GM21717 (cell line): ENCODE data around the gene DIDO1.

Experiments used
- ATAC-seq: cut with Tn5 transposase; IDR thresholded peaks from one replicate; pipeline ENCODE4 v1.9.1; 2021; ENCODE audit warnings: mild to moderate bottlenecking, moderate library complexity; ENCODE audit not compliant: unreplicated experiment

Gene DIDO1

DNA sequence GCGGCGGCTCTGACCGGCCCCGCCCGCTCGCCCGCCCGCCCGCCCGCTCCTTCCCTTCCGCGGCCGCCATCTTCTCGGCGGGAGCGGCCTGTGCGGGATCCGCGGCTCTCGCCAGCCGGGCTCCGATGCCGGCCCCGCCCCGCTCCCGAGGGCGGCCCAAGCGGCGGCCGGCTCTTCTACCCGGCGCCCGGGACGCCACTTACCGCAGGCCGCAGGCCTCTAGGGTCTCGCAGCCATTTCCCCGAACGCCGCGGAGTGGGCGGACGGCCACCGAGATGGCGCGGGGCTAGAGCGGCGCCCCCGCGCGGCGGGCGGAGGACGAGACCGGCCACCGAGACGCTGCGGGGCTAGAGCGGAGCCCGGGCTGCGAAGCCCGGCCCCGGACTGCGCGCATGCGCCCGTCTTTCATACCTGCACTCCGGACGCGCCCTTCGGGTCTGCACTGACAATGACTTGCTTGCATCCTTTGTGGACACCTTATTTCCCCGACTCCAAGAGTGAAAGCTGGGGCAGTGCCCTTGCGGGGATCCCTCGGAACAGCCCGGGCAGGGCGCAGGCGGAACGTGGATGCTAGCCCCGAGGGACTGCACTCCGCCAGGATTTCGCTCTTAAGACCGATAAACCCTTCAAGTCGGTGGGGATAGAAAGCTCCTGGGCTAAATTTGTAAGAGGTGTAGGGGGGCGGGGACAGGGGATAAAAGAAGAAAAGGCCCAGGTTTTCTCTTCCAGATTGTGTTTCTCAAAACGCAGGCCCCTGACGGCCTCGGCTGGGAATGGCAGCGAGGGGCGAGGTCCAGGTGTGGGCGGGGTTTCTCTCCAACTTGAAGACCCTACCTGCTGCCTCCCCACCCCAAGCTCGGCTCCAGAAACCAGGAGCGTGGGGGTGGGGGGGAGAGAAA lies at the start of gene DIDO1:
DIDO1 (minus strand) TSS at position 277 of the 899 bp plus-strand sequence.
- ATAC-seq: peak; percentile 54

DNA sequence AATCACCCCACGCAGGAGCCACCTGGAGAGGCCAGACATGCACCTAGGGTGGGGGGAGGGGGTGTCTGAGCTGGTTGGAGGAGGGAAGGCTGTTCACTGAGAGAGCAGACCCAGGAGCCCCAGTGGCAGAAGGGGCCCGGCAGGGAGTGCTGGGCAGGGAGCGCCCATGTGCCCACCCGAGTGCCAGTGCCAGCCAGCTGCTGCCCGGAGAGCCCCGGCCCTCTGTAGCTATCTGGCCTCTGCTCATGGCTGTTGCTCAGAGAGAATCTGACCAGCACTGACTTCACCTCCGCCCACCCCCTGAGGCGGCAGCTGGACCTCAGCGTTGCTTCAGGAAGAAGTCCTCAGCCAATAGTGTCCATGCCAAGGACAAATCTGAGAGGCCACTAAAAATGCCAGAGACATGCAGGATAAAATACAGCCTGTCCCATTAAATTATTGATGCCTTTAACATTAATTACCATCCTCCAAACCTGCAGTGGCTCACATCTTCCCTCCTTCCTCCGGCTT lies 49.0 kb upstream of the DIDO1 start:
- ATAC-seq: no peak

GRCh38 chr20:62972845-62973745 lies 46.8 kb upstream of the DIDO1 start:
- no peak for ATAC-seq

DNA sequence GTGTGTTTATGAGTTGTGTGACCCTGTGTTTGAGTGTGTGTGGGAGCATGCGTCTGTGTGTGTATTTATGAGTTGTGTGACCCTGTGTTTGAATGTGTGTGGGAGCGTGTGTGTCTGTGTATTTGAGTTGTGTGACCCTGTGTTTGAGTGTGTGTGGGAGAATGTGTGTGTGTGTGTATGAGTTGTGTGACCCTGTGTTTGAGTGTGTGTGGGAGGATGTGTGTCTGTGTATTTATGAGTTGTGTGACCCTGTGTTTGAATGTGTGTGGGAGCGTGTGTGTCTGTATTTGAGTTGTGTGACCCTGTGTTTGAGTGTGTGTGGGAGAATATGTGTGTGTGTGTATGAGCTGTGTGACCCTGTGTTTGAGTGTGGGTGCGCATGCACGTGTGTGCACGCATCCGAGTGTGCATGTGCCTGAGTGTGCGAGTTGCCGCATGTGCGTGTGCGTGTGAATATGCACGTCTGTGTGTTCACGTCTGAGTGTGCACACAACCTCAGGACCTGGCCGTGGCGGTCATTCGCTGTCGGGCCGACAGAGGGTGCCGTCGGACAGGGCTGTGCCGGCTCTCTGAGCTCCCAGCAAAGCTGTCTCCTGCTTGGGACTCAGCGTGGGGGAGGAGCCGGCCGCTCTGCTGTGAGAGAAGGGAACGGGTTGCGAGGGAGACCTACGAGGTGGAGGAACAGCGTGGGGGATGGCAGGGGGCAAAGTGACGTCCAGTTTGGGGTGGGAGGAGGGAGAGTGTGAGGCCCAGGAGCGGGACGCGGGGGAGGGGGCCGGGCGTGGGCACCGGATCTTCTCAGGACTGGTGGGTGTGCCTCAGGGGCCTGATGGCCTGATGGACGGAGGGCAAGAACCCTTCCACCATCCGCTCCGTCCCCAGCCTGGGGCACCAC lies 45.9 kb upstream of the DIDO1 start:
- no peak for ATAC-seq

GRCh38 chr20:62971211-62971949 lies 45.1 kb upstream of the DIDO1 start:
- no peak for ATAC-seq

GRCh38 chr20:62970307-62971210 lies 44.3 kb upstream of the DIDO1 start:
- ATAC-seq: no peak

GRCh38 chr20:62969939-62970306 lies 43.6 kb upstream of the DIDO1 start:
- no peak for ATAC-seq

DNA sequence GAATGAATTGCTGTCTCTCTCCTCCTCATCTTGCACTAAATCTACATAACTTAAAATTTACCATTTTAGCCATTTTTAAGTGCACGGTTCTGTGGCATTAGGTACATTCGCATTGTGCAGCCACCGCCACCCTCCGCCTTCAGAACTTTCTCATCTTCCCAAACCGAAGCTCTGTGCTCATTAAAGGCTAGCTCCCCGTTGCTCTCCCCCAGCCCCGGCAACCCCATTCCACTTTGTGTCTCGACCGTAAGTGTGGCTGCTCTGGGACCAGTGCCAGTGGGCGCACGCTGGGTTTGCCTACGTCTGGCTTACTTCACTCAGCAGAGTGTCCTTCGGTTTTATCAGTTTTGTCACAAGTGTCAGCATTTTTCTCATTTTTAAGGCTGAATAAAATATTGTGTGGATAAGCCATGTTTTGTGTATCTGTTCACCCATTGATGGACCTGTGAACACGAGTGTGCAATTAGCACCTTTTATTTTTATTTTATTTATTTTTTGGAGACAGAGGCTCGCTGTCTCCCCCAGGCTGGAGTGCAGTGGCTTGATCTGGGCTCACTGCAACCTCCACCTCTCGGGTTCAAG lies 43.0 kb upstream of the DIDO1 start:
- ATAC-seq: no peak

GRCh38 chr20:62968378-62969178 lies 42.3 kb upstream of the DIDO1 start:
- no peak for ATAC-seq

DNA sequence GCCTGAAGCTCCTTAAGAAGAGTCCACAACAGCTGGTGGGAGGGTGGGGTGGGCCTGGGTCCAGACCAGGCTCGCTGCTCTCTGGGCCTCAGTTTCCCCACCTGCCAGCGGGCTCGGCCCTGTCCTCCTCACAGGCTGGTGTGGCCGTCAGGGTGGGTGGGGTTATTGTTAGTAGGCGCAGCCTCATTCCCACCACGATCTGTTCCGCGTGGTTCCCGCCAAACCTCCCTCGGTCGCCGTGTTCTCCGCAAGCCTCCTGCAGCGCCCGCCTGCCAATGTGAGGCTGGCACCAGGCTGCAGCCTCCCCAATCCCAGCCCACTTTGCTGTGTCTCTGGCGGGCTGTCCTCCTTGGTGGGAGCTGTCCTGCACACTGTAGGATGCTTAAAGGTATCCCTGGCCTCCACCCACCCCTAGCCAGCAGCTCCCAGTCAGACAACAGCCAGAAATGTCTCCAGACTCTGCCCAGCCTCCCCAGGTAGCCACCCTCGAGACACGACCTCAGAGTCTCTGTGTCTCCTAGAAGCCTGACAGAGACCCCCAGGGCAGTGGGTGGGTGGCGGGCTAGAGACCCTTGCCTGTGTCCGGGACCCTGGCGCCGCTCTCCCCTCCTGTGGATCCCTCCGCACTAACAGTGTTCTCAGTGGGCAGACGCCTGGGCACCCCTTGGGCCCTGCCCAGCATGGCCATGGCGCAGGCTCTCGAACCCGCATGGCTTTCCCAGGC lies 41.5 kb upstream of the DIDO1 start:
- no peak for ATAC-seq

GRCh38 chr20:62967149-62967501 lies 40.8 kb upstream of the DIDO1 start:
- ATAC-seq: no peak

DNA sequence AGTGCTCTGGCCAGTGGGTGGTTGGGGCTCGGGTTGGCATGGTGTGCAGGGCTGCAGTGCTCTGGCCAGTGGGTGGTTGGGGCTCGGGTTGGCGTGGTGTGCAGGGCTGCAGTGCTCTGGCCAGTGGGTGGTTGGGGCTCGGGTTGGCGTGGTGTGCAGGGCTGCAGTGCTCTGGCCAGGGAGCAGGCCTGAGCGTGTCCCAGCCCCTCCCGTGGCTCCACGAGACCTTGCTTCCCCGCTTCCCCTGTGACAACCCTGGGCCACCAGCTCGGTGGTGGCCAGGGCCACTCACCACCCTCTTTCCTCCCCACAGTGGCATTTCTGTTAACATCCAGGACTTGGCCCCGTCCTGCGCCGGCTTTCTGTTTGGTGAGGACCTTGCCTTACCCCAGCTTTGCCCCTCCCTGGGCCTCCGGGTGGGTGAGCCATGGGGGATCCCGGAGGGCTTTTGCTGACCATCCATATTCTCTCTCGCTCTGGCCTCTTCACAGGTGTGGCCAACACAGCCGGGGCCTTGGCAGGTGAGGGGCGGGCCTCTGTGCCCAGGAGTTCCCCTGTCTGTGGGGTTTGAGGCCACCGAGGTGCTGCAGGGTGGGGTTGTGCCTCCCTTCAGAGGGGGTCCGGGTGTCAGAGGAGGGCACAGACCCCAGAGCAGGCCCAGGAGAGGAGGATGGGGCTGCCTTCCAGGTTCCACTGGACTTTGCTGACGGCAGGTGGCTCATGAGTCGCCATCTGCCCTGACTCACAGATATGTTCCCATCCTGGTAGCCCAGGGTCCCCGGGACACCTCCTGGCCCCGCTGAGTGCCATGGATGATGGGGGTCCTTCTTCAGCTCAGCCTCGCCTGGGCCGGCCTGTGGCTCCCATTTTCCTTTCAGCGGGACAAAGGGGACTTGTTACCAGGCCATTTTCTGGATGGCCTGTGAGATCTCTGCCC lies 40.2 kb upstream of the DIDO1 start:
- ATAC-seq: no peak

GRCh38 chr20:62965363-62965771 lies 39.1 kb upstream of the DIDO1 start:
- no peak for ATAC-seq

DNA sequence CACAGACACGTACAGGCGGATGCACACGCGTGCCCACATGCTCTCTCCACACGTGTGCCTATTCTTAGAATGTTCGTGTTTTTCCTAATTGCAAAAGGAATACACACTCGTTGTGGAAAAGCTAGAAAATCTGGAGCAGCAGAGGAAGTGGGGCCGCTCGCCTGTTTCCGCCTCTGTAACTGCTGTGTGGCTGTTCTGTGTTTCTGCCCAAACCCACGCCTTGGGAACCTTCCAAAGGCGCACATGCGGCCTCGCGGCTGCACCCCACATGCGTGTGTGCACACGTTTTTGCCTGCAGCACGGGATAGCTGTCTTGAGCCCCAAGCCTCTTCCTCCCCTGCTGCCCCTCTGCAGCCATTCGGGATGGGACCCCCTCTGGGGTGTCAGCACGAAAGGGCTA lies 38.4 kb upstream of the DIDO1 start:
- ATAC-seq: no peak

DNA sequence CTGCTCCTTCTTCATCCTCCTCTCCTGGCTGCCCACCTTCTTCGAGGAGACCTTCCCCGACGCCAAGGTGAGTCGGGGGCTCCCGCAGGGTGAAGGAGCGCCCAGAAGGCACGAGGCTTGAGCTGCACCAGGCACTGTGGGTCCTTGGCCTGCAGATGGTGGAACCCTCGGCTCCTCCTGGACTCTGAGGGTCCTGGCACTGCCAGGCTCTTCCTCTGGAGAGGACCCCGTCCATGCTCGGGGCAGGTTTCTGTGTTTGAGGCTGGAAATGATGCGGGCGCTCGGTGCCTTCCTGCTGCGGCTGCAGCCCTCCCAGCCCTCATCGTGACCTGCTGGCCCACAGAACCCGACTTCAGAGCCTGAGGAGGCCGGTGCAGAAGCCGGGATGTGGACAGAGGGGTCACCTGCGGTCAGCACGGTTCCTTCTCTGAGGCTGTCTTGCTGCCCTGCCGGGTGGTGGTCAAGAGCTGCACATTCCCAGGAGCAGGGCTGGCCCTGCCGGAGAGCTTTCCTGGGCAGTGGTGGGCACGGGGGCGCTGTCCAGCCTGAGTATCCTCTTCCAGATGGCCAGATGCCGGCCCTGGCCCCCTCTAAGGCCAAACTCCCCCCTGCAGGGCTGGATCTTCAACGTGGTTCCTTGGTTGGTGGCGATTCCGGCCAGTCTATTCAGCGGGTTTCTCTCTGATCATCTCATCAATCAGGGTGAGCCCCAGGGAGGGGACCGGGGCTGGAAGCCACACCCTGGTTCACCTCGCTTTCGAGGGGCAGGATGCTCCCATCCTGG lies 37.5 kb upstream of the DIDO1 start:
- ATAC-seq: no peak
